HEK293 (cell line): ENCODE measurements around the gene AFDN.

ENCODE experiments used
- BCL11B ChIP-seq: fragments of 450-650 bp; formaldehyde crosslinking; IDR thresholded peaks from 2 replicates; pipeline ENCODE4 v1.5.1; 2016; ENCODE audit warnings: low read depth, missing biosample characterization, missing genetic modification characterization
- GLIS2 ChIP-seq: fragments of 450-650 bp; formaldehyde crosslinking; IDR thresholded peaks from 2 replicates; pipeline ENCODE4 v1.5.1; 2016; ENCODE audit warnings: missing biosample characterization, missing genetic modification characterization
- KLF9 ChIP-seq: fragments of 450-650 bp; formaldehyde crosslinking; IDR thresholded peaks from 2 replicates; pipeline ENCODE4 v1.5.1; 2016; ENCODE audit warnings: missing biosample characterization, missing genetic modification characterization, low read depth
- MEIS1 ChIP-seq: sonication (generic); formaldehyde crosslinking; IDR thresholded peaks from 2 replicates; pipeline ENCODE4 v1.8.1; 2022; ENCODE audit warnings: missing genetic modification reagents, mild to moderate bottlenecking, borderline replicate concordance
- SP7 ChIP-seq: fragments of 450-650 bp; formaldehyde crosslinking; IDR thresholded peaks from 2 replicates; pipeline ENCODE4 v1.5.1; 2016; ENCODE audit warnings: missing biosample characterization, missing genetic modification characterization
- TRIM28 ChIP-seq: IDR thresholded peaks from 2 replicates; pipeline ENCODE4 v1.6.1; 2011; ENCODE audit warnings: low read length, control low read depth, borderline replicate concordance
- WT1 ChIP-seq: fragments of 450-650 bp; formaldehyde crosslinking; IDR thresholded peaks from 2 replicates; pipeline ENCODE4 v1.5.1; 2016; ENCODE audit warnings: missing biosample characterization, missing genetic modification characterization
- ZBTB21 ChIP-seq: fragments of 450-650 bp; formaldehyde crosslinking; IDR thresholded peaks from 2 replicates; pipeline ENCODE4 v1.5.1; 2017; ENCODE audit warnings: missing biosample characterization, missing genetic modification characterization
- ZFP69B ChIP-seq: fragments of 450-650 bp; formaldehyde crosslinking; IDR thresholded peaks from 2 replicates; pipeline ENCODE4 v1.5.1; 2016; ENCODE audit warnings: missing biosample characterization, missing genetic modification characterization
- ZNF10 ChIP-seq: fragments of 450-650 bp; formaldehyde crosslinking; IDR thresholded peaks from 2 replicates; pipeline ENCODE4 v1.5.1; 2017; ENCODE audit warnings: missing biosample characterization, missing genetic modification characterization
- ZNF157 ChIP-seq: fragments of 450-650 bp; formaldehyde crosslinking; IDR thresholded peaks from 2 replicates; pipeline ENCODE4 v1.5.1; 2016; ENCODE audit warnings: missing biosample characterization, missing genetic modification characterization
- ZNF169 ChIP-seq: fragments of 450-650 bp; formaldehyde crosslinking; IDR thresholded peaks from 2 replicates; pipeline ENCODE4 v1.5.1; 2016; ENCODE audit warnings: missing biosample characterization, missing genetic modification characterization
- ZNF175 ChIP-seq: fragments of 450-650 bp; formaldehyde crosslinking; IDR thresholded peaks from 2 replicates; pipeline ENCODE4 v1.5.1; 2016; ENCODE audit warnings: missing biosample characterization, missing genetic modification characterization
- ZNF2 ChIP-seq: fragments of 450-650 bp; formaldehyde crosslinking; IDR thresholded peaks from 2 replicates; pipeline ENCODE4 v1.5.1; 2016; ENCODE audit warnings: missing biosample characterization, missing genetic modification characterization
- ZNF202 ChIP-seq: fragments of 450-650 bp; formaldehyde crosslinking; IDR thresholded peaks from 2 replicates; pipeline ENCODE4 v1.5.1; 2016; ENCODE audit warnings: missing biosample characterization, missing genetic modification characterization, borderline replicate concordance
- ZNF23 ChIP-seq: fragments of 450-650 bp; formaldehyde crosslinking; IDR thresholded peaks from 2 replicates; pipeline ENCODE4 v1.5.1; 2016; ENCODE audit warnings: missing biosample characterization, missing genetic modification characterization, borderline replicate concordance
- ZNF239 ChIP-seq: fragments of 450-650 bp; formaldehyde crosslinking; IDR thresholded peaks from 2 replicates; pipeline ENCODE4 v1.5.1; 2016; ENCODE audit warnings: missing biosample characterization, missing genetic modification characterization
- ZNF248 ChIP-seq: fragments of 450-650 bp; formaldehyde crosslinking; IDR thresholded peaks from 2 replicates; pipeline ENCODE4 v1.5.1; 2017; ENCODE audit warnings: missing biosample characterization, missing genetic modification characterization
- ZNF335 ChIP-seq: fragments of 450-650 bp; formaldehyde crosslinking; conservative IDR thresholded peaks from 2 replicates; pipeline ENCODE4 v1.5.1; 2016; ENCODE audit warnings: missing biosample characterization, missing genetic modification characterization
- ZNF423 ChIP-seq: fragments of 450-650 bp; formaldehyde crosslinking; IDR thresholded peaks from 2 replicates; pipeline ENCODE4 v1.5.1; 2016; ENCODE audit warnings: missing biosample characterization, missing genetic modification characterization
- ZNF426 ChIP-seq: fragments of 450-650 bp; formaldehyde crosslinking; IDR thresholded peaks from 2 replicates; pipeline ENCODE4 v1.5.1; 2017; ENCODE audit warnings: missing biosample characterization, missing genetic modification characterization, mild to moderate bottlenecking, inconsistent platforms, moderate library complexity
- ZNF473 ChIP-seq: fragments of 450-650 bp; formaldehyde crosslinking; IDR thresholded peaks from 2 replicates; pipeline ENCODE4 v1.5.1; 2017; ENCODE audit warnings: missing biosample characterization, missing genetic modification characterization
- ZNF501 ChIP-seq: fragments of 450-650 bp; formaldehyde crosslinking; IDR thresholded peaks from 2 replicates; pipeline ENCODE4 v1.5.1; 2016; ENCODE audit warnings: missing biosample characterization, missing genetic modification characterization
- ZNF544 ChIP-seq: fragments of 450-650 bp; formaldehyde crosslinking; IDR thresholded peaks from 2 replicates; pipeline ENCODE4 v1.5.0; 2017; ENCODE audit warnings: missing biosample characterization, missing genetic modification characterization
- ZNF558 ChIP-seq: fragments of 450-650 bp; formaldehyde crosslinking; IDR thresholded peaks from 2 replicates; pipeline ENCODE4 v1.5.1; 2016; ENCODE audit warnings: missing biosample characterization, missing genetic modification characterization
- ZNF747 ChIP-seq: fragments of 450-650 bp; formaldehyde crosslinking; IDR thresholded peaks from 2 replicates; pipeline ENCODE4 v1.5.1; 2016; ENCODE audit warnings: missing biosample characterization, missing genetic modification characterization
- ZNF776 ChIP-seq: fragments of 450-650 bp; formaldehyde crosslinking; IDR thresholded peaks from 2 replicates; pipeline ENCODE4 v1.5.0; 2017; ENCODE audit warnings: missing biosample characterization, missing genetic modification characterization, borderline replicate concordance
- ZSCAN16 ChIP-seq: fragments of 450-650 bp; formaldehyde crosslinking; IDR thresholded peaks from 2 replicates; pipeline ENCODE4 v1.5.1; 2016; ENCODE audit warnings: missing biosample characterization, missing genetic modification characterization
- ZSCAN23 ChIP-seq: fragments of 450-650 bp; formaldehyde crosslinking; IDR thresholded peaks from 2 replicates; pipeline ENCODE4 v1.5.1; 2016; ENCODE audit warnings: missing biosample characterization, missing genetic modification characterization
- TF ChIP-seq, protein P1 (sequence below): fragments of 450-650 bp; formaldehyde crosslinking; IDR thresholded peaks from 2 replicates; pipeline ENCODE4 v1.5.1; 2016; ENCODE audit warnings: missing biosample characterization, missing genetic modification characterization
- TF ChIP-seq, protein P2 (sequence below): fragments of 450-650 bp; IDR thresholded peaks from 2 replicates; pipeline ENCODE4 v1.5.1; 2018; ENCODE audit warnings: missing biosample characterization, mild to moderate bottlenecking, missing genetic modification characterization
- TF ChIP-seq, protein P3 (sequence below): fragments of 450-650 bp; formaldehyde crosslinking; conservative IDR thresholded peaks from 2 replicates; pipeline ENCODE4 v1.5.1; 2016; ENCODE audit warnings: low read depth, missing biosample characterization, missing genetic modification characterization

The AFDN gene

DNA sequence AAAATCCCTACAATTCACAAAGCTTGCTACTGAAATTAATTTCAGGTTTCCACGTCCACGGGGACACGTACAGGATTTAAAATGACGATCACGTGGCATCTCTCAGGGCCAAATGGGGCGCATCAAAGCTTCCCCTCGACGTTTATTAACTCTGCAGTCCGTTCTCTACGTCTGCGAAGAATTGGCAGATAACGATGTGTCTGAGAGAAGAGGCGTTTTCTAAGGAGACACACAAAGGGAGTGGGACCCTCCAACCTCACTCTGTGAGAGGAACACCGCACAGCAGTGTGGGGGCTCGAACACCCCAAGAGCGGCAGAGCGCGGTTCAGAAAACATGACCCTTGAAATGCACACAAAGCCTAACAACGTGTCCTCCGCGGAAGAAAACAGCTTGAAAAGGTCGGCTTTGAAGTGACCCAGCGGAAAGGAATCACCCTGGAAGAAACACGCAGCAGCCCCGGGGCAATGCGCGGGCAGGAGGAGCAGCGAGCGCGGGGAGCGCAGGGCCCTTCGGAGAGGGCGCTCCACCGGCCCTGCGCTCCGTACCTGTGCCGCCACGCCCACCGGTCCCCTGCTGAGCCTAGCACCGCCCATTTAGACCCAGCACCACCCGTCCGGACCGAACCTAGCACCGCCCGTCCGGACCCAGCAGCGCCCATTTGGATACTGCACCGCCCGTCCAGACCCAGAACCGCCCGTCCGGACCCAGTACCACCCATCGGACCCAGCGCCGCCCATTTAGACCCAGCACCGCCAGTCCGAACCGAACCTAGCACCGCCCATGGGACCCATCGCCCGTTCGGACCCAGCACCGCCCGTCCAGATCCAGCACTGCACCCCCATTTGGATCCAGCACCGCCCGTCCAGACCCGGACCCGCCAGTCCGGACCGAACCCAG, 1.1 kb upstream of the AFDN start (continued):
- TF ChIP-seq ZNF776 (tag by site-specific recombination) (no peak), ZNF747 (no peak), ZSCAN23 (no peak), GLIS2 (tag by site-specific recombination) (peak; percentile 40; the same call in 1 of the 2 replicates), KLF9 (tag by site-specific recombination) (peak; percentile 95), ZNF2 (no peak), ZNF426 (tag by site-specific recombination) (no peak), WT1 (no peak), ZFP69B (tag by site-specific recombination) (no peak), ZNF423 (tag by site-specific recombination) (no peak; the same call in 1 of the 2 replicates), SP7 (tag by site-specific recombination) (no peak), ZNF473 (tag by site-specific recombination) (no peak), ZNF239 (no peak), MEIS1 (no peak), ZNF23 (tag by site-specific recombination) (no peak), ZNF544 (tag by site-specific recombination) (no peak), ZNF10 (tag by site-specific recombination) (no peak), ZNF175 (tag by site-specific recombination) (no peak), ZSCAN16 (tag by site-specific recombination) (no peak), ZNF202 (no peak), ZNF169 (no peak), ZNF501 (no peak), BCL11B (tag by site-specific recombination) (0 out of 2 replicates have a peak, but pooled peaks have one; percentile 21), ZNF157 (tag by site-specific recombination) (no peak), ZNF335 (tag by site-specific recombination) (no peak), ZNF248 (tag by site-specific recombination) (no peak), TRIM28 (peak; percentile 81), ZNF558 (no peak), ZBTB21 (no peak)
- TF ChIP-seq, protein P1, sequence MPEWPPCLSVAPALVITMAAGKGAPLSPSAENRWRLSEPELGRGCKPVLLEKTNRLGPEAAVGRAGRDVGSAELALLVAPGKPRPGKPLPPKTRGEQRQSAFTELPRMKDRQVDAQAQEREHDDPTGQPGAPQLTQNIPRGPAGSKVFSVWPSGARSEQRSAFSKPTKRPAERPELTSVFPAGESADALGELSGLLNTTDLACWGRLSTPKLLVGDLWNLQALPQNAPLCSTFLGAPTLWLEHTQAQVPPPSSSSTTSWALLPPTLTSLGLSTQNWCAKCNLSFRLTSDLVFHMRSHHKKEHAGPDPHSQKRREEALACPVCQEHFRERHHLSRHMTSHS (tag by site-specific recombination) = no peak
- TF ChIP-seq, protein P2, sequence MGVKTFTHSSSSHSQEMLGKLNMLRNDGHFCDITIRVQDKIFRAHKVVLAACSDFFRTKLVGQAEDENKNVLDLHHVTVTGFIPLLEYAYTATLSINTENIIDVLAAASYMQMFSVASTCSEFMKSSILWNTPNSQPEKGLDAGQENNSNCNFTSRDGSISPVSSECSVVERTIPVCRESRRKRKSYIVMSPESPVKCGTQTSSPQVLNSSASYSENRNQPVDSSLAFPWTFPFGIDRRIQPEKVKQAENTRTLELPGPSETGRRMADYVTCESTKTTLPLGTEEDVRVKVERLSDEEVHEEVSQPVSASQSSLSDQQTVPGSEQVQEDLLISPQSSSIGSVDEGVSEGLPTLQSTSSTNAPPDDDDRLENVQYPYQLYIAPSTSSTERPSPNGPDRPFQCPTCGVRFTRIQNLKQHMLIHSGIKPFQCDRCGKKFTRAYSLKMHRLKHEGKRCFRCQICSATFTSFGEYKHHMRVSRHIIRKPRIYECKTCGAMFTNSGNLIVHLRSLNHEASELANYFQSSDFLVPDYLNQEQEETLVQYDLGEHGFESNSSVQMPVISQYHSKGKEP = no peak
- TF ChIP-seq, protein P3, sequence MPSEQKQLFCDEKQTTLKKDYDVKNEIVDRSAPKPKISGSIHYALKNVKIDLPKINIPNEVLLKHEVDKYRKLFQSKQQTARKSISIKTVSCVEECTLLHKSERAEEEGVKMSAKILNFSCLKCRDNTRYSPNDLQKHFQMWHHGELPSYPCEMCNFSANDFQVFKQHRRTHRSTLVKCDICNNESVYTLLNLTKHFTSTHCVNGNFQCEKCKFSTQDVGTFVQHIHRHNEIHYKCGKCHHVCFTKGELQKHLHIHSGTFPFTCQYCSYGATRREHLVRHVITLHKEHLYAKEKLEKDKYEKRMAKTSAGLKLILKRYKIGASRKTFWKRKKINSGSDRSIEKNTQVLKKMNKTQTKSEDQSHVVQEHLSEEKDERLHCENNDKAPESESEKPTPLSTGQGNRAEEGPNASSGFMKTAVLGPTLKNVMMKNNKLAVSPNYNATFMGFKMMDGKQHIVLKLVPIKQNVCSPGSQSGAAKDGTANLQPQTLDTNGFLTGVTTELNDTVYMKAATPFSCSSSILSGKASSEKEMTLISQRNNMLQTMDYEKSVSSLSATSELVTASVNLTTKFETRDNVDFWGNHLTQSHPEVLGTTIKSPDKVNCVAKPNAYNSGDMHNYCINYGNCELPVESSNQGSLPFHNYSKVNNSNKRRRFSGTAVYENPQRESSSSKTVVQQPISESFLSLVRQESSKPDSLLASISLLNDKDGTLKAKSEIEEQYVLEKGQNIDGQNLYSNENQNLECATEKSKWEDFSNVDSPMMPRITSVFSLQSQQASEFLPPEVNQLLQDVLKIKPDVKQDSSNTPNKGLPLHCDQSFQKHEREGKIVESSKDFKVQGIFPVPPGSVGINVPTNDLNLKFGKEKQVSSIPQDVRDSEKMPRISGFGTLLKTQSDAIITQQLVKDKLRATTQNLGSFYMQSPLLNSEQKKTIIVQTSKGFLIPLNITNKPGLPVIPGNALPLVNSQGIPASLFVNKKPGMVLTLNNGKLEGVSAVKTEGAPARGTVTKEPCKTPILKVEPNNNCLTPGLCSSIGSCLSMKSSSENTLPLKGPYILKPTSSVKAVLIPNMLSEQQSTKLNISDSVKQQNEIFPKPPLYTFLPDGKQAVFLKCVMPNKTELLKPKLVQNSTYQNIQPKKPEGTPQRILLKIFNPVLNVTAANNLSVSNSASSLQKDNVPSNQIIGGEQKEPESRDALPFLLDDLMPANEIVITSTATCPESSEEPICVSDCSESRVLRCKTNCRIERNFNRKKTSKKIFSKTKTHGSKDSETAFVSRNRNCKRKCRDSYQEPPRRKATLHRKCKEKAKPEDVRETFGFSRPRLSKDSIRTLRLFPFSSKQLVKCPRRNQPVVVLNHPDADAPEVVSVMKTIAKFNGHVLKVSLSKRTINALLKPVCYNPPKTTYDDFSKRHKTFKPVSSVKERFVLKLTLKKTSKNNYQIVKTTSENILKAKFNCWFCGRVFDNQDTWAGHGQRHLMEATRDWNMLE (tag by site-specific recombination) = no peak
